Measurements from ENCODE around the gene CDK10.
"Not testable (repeated sequence)": the region's sequence is repeated elsewhere in the genome, so short reads cannot be mapped to it uniquely, and the experiment has no call there.

The CDK10 gene

DNA sequence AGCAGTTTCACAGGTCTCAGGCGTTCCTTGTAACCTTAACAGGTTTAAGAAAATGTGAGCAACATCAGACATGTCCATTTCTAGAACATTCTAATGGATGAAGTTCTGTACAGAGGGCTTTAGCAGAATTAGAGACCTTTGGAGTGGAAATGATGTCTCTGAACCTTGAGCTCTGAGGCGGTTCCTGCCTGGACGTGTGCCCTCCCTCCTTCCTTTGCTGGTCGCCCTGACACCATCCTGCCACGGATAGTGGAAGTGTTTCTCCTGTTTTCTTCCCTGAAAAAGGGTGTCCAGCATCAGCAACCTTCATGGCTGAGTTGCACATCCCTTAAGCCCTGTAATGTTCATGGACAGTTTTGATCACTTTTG lies 17.7 kb upstream of the CDK10 start:
- no peak for DNase-seq

DNA sequence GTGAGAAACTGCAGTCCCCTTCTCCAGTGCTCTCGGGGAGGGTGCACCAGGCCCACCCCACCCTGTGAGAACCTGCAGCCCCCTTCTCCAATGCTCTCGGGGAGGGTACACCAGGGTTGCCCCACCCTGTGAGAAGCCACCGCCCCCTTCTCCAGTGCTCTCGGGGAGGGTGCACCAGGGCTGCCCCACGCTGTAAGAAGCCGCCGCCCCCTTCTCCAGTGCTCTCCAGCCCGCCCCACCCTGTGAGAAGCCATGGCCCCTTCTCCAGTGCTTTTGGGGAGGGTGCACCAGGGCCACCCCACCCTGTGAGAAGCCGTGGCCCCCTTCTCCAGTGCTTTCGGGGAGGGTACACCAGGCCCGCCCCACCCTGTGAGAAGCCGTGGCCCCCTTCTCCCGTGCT lies 16.7 kb upstream of the CDK10 start:
- DNase-seq: no peak

DNA sequence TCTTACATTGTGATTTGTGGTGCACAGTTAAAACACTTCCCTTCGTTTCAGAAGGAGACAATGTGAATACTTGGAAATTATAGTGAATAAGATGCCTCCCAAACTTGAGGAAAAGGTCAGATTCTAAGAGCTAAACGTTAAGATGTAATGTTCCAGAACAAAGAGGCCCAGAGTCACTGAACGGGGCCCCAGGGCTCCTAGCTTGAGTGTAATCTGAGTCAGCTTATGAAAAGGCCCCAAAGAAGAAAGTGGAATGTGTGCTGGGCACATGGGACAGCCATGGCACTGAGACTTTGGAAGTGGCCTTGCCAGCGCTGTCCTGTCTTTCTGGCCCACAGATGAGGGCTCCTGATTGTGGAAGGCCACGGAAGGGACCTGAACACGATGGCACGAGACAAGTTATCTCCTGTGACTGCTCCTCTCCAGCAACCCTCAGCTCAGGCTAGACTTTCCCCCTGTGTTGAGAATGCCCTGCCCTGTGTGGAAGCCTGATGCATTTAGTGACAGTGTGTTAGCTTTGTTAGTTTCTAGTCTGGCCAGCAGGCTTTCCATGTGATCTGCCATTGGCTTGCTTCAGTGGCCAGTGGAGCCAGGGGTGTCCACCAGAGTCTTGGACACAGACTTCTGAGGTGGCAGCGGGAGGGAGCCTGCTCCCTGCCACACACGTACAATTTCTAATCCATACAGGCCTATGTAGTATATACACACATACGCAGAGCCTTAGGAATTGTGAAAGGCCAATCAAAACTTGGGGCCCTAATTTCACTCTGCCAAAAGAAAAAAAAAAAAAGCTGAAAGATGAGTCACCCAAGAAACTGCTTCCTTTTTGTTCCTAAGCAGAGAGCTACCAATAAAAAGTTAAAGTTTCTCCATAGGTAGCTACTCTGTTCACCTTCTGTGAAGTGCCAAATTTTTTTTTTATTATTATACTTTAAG lies 15.7 kb upstream of the CDK10 start:
- DNase-seq: no peak

DNA sequence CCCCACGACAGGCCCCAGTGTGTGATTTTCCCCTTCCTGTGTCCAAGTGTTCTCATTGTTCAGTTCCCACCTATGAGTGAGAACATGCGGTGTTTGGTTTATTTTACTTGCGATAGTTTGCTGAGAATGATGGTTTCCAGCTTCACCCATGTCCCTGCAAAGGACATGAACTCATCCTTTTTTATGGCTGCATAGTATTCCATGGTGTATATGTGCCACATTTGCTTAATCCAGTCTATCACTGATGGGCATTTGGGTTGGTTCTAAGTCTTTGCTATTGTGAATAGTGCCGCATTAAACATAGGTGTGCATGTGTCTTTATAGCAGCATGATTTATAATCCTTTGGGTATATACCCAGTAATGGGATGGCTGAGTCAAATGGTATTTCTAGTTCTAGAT lies 14.9 kb upstream of the CDK10 start:
- DNase-seq: not testable (repeated sequence)

DNA sequence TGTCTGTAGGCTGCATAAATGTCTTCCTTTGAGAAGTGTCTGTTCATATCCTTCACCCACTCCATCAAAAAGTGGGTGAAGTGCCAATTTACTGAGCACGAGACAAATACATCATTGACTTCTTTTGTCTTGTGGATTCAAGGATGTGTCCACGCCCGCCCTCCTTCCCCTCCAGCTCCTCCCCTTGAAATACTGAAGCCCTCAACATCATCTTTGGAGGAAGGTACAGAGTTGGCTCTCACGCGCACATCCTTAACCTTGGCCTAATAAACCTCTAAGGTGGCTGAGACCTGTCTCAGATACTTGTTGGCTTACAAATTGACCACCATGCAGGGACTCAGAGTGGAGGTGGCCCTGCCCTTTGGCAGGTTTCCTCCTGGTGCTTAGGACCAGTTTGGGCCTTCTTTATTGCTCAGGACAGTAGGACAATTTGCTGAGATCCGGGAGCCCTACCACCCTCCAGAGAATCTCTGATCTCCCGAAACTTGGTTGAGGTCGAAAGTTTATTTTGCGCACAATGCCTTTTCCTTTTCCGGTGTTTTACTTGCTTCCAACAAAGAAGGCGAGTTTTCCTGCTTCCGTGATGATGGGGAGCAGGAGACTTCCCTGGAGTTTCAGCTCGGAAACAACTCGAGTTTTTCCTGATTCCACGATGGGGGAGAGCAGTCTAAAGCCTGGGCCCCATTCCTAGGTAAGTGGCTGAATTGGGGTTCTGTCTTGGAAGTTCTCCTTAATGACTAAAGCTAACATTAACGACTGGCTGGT lies 14.1 kb upstream of the CDK10 start:
- no peak for DNase-seq

DNA sequence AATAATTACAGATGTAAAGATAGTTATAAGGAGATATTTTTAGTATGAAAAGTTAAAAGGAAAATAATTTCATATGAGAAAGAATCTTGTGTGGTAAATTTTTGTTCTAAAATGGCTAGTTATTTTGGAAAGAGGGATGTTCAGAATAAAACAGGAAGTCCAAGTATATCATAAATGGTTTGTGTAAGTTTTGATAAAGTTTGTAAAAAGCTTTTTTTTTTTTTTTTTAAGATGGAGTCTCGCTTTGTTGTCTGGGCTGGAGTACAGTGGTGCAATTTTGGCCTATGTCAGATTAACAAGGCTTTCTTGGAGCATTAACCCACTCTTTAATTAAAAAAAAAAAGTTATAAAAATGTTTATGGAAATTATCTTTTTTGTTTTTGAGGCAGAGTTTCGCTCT lies 8.2 kb upstream of the CDK10 start:
- DNase-seq: no peak

DNA sequence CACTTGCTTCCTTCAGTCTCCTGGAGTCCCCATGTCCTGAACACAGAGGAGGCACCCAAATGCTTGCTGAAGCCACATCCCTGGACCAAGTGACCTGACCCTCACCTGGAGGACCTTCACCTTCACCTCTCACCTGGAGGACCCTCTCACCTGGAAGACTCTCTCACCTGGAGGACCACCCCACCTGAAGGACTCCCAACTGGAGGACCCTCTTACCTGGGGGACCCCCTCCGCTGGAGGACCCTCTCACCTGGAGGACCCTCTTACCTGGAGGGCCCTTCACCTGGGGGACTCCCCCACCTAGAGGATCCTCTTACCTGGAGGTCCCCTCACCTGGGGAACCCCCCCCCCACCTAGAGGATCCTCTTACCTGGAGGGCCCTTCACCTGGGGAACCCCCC lies 573 bp upstream of the CDK10 start:
- DNase-seq: no peak

DNA sequence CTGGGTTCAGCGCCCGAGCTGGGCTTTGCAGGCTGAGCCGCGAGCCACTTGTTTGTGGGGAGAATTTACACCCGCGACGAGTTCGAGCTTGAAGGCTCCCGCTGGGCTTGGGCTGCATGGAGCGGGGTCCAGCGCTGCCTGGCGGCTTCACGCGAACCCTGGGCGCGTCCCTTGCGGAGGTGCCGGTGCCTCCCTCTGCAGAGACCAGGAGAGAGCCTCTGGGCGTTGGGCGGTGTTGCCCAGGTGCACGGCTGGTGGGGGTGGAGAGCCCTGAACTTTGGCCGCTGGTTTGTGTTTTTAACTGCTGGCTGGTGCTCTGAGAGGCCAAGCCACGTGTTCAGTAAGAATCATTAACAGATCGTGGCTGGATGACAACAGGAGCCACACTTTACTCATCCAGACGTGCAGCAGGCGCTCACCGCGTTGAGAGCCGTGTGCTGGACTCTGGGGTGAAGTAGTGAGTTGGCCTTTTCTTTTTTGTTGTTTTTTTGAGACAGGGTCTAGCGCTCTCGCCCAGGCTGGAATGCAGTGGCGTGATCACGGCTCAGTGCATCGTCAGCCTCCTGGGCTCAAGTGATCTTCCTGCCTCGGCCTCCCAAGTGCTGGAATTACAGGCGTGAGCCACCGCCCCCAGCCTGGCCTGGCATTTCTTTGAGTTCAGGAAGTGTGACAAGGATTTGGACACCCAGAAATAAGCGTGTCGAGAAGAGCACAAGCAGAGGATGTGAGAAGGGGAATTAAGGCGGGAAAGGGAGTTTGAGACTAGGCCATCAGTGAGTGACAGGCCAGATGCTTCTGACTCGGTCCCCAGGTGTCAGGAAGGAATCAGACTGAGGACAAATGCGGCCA lies 827 bp downstream of the CDK10 start:
- DNase-seq: peak; percentile 47

DNA sequence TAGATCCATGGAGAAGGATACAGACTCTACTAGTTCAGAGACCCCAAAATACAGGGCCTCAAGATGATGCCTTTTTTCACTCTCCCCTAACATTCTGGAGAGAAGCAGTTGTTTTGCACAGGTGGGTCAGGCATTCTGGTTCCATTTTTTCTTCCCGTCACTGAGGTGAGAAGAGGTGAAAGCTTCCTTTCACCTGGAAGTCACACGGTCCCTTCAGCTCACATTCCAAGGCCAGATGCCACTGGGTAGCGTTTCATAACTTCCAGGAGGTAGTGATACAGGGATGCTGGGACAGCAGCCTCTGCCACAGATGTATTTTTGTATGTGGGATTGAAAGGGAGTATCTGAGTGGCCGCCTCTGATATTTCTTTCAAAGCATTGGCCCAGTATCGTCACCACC lies 1.9 kb downstream of the CDK10 start:
- DNase-seq: no peak

DNA sequence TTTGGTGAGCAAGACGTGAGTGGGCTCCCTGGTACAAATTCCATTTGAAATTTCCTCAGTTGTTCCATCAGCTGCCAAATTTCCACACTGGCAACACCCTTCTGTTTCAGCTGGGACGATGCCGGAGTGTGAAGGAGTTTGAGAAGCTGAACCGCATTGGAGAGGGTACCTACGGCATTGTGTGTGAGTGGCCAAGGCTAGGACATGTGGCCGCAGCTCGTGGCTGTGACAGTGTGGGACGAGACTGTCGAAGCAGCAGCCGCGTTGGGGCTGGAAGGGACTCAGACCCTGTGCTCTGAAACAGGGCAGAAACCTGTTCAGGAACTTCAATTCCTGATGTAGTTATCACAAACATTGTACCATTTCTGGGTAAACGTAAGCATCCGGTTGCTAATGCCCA lies 2.7 kb downstream of the CDK10 start:
- DNase-seq: no peak

DNA sequence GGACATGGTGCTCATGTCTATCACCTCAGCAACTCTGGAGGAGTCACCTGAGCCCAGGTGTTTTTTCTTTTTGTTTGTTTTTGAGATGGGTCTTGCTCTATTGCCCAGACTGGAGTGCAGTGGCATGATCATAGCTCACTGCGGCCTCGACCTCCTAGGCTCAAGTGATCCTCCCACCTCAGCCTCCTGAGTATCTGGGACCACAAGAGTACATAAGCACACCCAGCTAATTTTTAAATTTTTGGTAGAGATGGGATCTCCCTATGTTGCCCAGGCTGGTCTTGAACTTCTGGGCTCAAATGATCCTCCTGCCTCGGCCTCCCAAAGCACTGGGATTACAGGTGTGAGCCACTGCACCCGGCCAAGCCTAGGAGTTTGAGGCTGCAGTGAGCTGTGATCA lies 3.1 kb downstream of the CDK10 start:
- DNase-seq: not testable (repeated sequence)

DNA sequence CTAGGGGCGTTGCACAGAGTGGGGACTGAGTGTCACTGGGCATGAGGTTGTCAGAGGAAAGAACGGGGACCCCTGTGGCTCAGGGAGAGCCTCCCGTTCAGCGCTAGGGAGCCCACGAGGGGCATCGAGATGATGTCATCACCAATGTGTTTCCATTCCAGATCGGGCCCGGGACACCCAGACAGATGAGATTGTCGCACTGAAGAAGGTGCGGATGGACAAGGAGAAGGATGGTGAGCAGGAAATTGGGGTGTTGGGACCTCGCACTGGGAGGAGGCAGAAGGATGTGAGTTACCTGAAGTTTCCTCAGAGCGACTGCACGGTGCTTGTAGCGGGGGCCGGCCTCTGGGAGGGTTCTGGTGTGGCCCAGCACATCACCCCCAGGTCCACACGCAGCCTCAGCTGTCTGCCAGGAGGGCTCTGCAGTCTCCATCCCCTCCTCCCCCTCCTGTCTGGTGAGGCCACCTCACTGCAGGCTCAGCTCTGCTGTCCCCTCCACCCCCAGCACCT lies 4.0 kb downstream of the CDK10 start:
- DNase-seq: no peak

DNA sequence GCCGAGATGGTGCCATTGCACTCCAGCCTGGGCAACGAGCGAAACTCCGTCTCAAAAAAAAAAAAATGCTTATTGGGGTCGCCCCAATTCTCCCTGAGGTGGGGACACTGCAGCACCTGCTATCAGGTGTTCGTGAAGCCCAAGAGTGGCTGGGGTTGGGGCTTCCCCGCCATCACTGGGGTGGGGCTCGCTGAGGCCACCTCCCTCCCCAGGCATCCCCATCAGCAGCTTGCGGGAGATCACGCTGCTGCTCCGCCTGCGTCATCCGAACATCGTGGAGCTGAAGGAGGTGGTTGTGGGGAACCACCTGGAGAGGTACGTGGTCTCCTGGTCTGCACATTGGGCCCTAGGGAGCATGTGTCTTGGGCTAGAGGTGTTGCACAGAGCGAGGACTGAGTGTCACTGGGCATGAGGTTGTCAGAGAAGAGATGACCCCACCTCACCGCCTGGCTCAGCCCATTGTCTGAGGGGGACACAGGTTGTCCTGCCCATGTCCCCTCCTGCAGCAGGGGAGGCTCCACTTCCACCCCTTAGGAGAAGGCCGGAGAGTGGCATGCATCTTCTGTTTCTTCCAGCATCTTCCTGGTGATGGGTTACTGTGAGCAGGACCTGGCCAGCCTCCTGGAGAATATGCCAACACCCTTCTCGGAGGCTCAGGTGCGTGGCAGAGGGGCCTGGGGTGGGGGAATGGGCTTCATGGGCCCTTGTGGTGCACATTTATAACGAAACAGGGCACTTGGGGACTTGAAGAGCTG lies 4.9 kb downstream of the CDK10 start:
- DNase-seq: no peak

DNA sequence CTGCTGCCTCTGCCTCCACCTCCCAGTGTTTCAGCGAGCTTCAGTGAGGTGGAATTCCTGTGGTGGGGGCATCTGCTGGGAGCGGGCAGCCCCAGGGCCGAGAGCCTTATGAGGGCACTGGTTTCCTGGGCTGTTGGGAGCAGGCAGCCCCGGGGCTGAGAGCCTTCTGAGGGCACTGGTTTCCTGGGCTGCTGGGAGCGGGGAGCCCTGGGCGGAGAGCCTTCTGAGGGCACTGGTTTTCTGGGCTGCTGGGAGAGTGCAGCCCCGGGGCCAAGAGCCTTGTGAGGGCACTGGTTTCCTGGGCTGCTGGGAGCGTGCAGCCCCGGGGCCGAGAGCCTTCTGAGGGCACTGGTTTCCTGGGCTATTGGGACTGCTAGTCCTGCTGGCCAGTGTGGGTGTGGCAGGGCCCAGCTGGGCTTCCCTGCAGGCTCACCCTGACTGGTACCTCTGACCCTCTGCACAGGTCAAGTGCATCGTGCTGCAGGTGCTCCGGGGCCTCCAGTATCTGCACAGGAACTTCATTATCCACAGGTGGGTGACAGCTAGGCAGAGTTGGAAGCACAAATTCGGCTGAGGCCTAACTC lies 5.6 kb downstream of the CDK10 start:
- DNase-seq: no peak

DNA sequence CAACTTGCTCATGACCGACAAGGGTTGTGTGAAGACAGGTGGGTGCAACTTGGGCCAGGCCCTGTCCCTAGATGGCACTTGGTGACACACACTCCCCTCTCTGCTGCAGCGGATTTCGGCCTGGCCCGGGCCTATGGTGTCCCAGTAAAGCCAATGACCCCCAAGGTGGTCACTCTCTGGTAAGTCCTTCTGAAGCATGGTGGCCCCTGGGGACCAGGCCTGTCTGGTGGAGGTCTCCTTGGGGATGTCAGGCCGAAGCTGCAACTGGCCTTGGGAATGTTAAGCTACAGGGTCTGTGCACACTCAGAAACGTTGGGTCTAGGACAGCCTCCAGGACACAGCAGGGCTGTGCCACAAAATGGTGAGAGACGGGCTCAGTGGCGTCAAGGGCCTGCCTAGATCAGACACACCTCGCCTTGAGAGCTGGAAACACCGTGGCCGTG lies 6.8 kb downstream of the CDK10 start:
- no peak for DNase-seq

DNA sequence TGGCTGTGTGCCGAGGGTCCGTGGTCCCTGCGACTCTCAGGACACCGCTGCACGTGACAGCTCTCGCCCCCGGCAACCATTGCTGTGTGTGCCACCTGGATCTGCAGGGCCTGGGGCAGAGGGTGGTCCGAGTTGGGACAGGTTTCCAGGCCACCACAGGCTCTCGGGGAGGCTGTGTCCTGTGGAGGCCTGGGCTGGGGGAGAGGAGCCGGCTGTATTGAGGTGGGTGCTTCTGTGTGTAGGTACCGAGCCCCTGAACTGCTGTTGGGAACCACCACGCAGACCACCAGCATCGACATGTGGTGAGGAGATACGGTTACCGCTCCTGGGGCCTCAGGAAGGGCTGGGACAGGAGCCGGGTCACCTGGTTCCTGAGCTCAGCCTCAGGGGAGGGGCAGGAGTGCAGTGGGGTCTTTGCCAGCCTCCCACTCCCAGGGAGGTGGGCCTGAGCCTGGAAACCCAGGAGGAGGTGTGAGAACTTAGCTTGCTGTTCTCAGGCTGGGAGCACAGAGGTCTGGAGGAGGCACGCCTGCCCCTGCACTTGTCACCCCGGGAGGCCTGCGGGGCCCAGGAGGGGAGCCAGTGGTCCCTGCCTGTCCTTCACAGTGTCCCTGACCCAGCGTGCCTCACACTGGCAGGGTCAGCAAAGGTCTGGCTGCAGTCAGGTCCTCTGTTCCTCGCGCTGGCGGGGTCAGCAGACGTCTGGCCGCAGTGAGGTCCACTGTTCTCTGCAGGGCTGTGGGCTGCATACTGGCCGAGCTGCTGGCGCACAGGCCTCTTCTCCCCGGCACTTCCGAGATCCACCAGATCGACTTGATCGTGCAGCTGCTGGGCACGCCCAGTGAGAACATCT lies 7.7 kb downstream of the CDK10 start:
- DNase-seq: no peak

DNA sequence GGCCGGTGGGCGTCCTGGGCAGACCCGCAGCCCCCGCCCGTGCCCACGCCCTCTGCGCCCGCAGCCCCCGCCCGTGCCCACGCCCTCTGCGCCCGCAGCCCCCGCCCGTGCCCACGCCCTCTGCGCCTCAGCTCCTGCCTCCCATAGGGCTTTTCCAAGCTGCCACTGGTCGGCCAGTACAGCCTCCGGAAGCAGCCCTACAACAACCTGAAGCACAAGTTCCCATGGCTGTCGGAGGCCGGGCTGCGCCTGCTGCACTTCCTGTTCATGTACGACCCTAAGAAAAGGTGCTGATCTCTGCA lies 8.2 kb downstream of the CDK10 start:
- not testable (repeated sequence) for DNase-seq

DNA sequence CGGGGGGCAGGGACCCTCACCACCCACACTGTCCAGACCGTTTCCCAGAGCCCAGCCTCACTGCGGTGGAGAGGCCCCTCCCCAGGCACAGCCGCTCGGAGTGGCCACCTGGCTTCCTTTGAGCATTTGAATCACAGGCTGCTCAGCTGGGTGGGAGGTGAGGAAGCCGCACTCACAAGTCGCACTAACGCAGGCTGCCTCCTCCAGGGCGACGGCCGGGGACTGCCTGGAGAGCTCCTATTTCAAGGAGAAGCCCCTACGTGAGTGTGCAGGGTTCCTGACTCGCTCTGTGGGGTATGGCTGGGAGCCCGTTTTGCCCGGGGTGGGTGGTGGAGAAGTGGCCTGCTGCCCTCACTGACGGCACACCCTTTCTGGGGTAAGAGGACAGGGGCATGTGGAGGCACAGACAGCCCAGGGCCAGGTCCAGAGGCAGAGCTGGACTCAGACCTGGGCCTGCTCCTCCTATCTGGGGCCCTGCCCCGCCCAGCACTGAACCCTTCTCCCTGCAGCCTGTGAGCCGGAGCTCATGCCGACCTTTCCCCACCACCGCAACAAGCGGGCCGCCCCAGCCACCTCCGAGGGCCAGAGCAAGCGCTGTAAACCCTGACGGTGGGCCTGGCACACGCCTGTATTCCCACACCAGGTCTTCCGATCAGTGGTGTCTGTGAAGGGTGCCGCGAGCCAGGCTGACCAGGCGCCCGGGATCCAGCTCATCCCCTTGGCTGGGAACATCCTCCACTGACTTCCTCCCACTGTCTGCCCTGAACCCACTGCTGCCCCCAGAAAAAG lies 8.8 kb downstream of the CDK10 start:
- no peak for DNase-seq

DNA sequence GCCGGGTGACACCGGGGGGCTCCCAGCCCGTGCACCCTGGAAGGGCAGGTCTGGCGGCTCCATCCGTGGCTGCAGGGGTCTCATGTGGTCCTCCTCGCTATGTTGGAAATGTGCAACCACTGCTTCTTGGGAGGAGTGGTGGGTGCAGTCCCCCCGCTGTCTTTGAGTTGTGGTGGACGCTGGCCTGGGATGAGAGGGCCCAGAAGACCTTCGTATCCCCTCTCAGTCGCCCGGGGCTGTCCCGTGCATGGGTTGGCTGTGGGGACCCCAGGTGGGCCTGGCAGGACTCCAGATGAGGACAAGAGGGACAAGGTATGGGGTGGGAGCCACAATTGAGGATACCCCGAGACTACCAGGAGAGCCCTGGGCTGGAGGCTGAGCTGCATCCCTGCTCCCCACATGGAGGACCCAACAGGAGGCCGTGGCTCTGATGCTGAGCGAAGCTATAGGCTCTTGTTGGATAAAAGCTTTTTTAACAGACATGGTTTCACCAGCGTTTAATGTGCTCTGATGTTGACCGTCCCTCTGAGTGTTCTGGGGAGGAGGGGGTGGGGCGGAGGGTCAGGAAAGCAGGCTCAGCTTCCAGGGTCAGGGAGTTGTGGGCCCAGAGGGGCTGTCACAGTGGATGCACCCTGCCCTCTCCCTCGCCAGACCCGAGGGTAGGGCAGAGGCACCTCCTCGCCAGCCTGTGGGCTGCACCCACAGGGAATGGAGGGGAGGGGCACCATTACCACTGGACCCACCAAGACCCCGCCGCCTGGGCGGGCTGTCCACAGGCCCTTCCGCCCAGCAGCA lies 9.6 kb downstream of the CDK10 start:
- DNase-seq: no peak
